Mucosa of descending colon (tissue), 3 donors: Measurements from ENCODE around the gene KANK2. TPM values are rescaled to one million over a fixed set of nuclear protein-coding genes. Genes with fewer than 3 reads are reported as not detected.
A peak's percentile ranks its signal among the peaks of the same experiment; 100 is the strongest.

Experiments
- ATAC-seq: fragments of 200-7000 bp; cut with Tn5 transposase; one replicate; pipeline ENCODE4 v1.9.1; 2020; ENCODE audit warnings: mild to moderate bottlenecking, moderate library complexity
- DNase-seq, 3 donors: peaks; one replicate each; pipeline ENCODE4 v3.0.0-alpha.2; 2020
- H3K36me3 ChIP-seq: fragments of 200-600 bp; one replicate; pipeline ENCODE4 v1.8.0; 2021; ENCODE audit warnings: low read depth, mild to moderate bottlenecking
- H3K4me1 ChIP-seq: fragments of 200-600 bp; one replicate; pipeline ENCODE4 v1.8.0; 2021; ENCODE audit warnings: low read depth, mild to moderate bottlenecking
- H3K4me3 ChIP-seq: fragments of 200-600 bp; one replicate; pipeline ENCODE4 v1.8.0; 2021; ENCODE audit warnings: mild to moderate bottlenecking
- H3K9me3 ChIP-seq: fragments of 200-600 bp; one replicate; pipeline ENCODE4 v1.8.0; 2021; ENCODE audit warnings: mild to moderate bottlenecking
- intact Hi-C, 2 donors: fragments of 100-400 bp; cut with DNase I in 1 of 2; cut with micrococcal nuclease in 1 of 2; formaldehyde crosslinking; loops; one replicate each; pipeline versions ENCODE4 v1.11.0 to v1.11.1; 2022; cut with DNase I, micrococcal nuclease
- total RNA-seq, 3 donors: library from RNA; stranded (reverse); fragmentation: NEBNext Ultra II Directional in 2 of 3; extraction: Animal tissue kit (Norgen Biotek cat#: 25700) in 2 of 3; gene quantifications; one replicate each; pipeline versions ENCODE4 v1.2.1 to v1.2.4, GENCODE V29; 2021 to 2023
- TF ChIP-seq, protein P1 (sequence below): fragments of 200-600 bp; IDR thresholded peaks from one replicate; pipeline ENCODE4 v1.8.0; 2022; ENCODE audit warnings: antibody characterized with exemption, mild to moderate bottlenecking
- donor health status: DM: no; HTN: no; CAD: no; lungs with moderate emphysema.
- donor health status: DM: no; HTN: no; CAD: no.
- donor health status: DM: no; HTN: yes; CAD: no.

KANK2 gene
- total RNA-seq, 3 donors from 2014 or later = 28.0 to 562 (median 77.5) TPM

DNA sequence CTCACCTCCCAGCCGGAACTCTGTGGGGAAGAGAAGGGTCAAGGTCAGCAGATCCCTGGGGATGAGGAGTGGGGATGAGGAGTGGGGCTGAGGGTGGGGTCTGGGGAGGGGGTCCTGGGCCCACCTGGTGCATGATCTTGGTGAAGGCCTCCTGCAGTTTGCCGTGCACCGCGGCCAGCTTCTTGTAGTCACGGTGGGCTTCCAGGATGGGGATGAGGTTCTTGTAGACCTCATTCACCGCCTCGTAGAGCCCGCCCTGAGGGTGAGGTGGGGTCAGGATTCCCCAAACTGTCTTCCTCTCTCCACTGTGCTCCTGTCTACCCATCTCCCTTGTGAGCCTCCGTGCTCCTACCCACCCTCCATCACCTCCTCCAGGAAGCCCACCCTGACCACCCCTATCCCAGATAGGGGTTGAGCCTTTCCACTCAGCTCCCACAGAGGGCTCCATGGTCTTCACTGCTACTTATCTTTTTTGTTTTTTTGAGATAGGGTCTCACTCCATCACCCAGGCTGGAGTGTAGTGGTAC, 6.8 kb upstream of the KANK2 start:
- no peak for DNase-seq
- ATAC-seq = no peak
- TF ChIP-seq, protein P1, sequence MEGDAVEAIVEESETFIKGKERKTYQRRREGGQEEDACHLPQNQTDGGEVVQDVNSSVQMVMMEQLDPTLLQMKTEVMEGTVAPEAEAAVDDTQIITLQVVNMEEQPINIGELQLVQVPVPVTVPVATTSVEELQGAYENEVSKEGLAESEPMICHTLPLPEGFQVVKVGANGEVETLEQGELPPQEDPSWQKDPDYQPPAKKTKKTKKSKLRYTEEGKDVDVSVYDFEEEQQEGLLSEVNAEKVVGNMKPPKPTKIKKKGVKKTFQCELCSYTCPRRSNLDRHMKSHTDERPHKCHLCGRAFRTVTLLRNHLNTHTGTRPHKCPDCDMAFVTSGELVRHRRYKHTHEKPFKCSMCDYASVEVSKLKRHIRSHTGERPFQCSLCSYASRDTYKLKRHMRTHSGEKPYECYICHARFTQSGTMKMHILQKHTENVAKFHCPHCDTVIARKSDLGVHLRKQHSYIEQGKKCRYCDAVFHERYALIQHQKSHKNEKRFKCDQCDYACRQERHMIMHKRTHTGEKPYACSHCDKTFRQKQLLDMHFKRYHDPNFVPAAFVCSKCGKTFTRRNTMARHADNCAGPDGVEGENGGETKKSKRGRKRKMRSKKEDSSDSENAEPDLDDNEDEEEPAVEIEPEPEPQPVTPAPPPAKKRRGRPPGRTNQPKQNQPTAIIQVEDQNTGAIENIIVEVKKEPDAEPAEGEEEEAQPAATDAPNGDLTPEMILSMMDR = no peak
- Histone ChIP-seq H3K9me3 (no peaks in the 10 kb centered on the region), H3K36me3 (no peaks in the 10 kb centered on the region), H3K4me1 (no peaks in the 10 kb centered on the region), H3K4me3 (no peak overlapping the region)
- intact Hi-C loops = loop anchor here (2.0 to 5.0 kb wide), 2 partner anchors 67 kb away; no protein-coding TSS in a partner anchor

DNA sequence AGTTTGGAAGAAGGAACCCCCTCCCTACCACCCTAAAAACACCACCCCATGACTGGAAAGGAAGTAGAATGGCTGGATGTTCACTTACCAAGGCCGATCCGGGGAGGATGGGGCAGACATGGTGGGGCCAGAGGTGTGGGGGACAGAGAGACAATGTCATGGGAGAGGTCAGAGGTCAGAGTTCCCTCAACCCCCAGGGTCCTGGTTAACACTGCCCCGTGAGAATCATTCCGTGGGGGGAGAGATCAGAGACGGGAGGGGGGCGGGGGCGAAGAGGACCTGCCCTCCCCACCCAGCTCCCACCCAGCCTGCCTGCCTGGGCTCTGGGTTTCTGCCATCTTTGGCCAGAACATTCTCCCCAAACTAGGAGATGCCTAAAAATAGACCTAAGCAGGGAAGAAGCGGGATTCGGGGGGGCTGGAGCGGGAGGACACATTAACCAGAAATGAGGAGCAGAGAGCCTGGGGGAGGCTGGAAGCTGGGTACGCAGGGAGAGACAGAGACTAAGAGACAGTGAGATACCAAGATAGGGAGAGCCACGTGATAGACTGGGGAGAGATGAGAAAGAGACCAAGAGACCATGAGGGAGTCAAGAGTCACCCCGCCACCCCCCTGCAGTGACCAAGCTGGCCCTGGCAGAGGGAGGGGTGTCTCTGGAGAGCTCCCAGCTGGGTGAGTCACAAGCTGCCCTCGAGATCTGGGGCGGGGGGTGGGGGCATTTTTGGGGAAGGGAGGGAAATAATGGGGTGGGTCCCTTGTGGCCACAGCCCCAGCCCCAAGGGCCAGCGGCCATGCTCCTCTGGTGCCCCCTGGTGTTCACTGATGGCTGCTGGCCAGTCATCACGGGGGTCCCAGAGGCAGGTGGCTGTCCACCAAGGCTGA, 6.1 kb upstream of the KANK2 start:
- ATAC-seq (peak; percentile 58), DNase-seq (peak; percentile 70 to 74 (median 71))
- intact Hi-C loops = loop anchor here (2.0 to 5.0 kb wide), 2 partner anchors 66 to 67 kb away; no protein-coding TSS in a partner anchor
- Histone ChIP-seq H3K36me3 (no peaks in the 10 kb centered on the region), H3K4me1 (peaks cover under 1% of the 10 kb centered on the region), H3K4me3 (no peak overlapping the region), H3K9me3 (no peaks in the 10 kb centered on the region)
- TF ChIP-seq, protein P1 = peak; percentile 58

DNA sequence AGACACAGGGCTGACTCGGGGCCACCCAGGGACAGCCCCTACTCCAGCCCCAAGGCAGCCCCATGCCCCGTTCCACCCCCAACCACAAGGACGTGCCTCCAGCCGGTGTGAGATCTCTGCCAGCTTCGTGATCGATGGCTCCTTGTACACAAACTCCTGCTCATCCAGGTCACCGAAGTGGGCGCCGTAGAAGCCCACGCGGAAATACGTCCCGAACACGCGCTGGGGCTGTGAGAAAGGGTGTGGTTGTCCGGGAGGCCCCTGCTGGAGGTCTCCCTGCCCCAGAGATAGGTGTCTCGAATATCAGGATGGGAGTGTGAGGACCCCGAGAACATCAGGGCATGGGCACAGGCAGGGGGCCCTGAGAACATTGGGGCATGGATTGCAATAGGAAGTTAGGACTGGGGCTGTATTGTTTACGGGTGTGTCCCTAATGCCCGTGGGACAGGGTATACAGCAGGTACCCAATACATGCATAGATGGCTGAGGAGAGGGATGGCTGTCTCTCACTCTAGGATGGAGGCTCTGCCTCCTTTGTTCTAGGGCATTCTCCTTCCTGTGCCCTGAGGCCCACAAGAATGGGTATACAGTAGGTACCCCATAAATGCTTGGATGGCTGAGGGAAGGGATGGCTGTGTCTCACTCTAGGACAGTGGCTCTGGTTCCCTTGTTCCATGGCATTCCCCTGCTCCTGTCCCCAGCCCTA, 5.3 kb upstream of the KANK2 start:
- no peak for ATAC-seq

DNA sequence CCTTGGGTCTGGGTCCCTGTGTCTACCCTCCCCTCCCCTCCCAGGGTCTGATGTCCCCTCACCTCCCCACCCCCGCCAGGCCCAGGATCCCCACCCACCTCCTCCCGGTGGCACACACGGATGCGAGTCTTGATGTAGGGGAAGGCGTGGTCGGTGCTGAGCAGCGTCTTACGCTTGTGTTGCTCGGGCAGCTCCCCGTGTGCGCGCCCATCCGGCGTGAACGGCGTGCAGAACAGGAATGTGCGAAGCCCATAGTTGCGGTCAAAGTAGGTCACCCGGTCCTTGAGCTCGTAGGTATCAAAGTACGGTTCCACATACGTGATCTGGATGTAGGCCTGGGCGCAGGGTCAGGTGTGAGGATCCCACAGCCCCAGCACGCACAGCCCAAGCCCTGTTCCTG, 4.4 kb upstream of the KANK2 start:
- intact Hi-C loops = loop anchor here in 1 of 2 donors (5.0 kb wide), 1 partner anchor 64 kb away; no protein-coding TSS in a partner anchor
- TF ChIP-seq, protein P1 = no peak
- H3K4me1 ChIP-seq = peaks cover 7% of the 10 kb centered on the region
- DNase-seq (no peak), ATAC-seq (no peak)
- no peaks in the 10 kb centered on the region for H3K9me3 ChIP-seq
- no peak overlapping the region for H3K4me3 ChIP-seq
- H3K36me3 ChIP-seq = no peaks in the 10 kb centered on the region

More for the DNA sequence above, 5.3 kb upstream of the KANK2 start:
- Histone ChIP-seq H3K9me3 (no peaks in the 10 kb centered on the region), H3K4me1 (peaks cover 7% of the 10 kb centered on the region), H3K4me3 (no peak overlapping the region), H3K36me3 (no peaks in the 10 kb centered on the region)
- TF ChIP-seq, protein P1 = no peak
- no peak for DNase-seq
- intact Hi-C loops = loop anchor here in 1 of 2 donors (5.0 kb wide), 1 partner anchor 65 kb away; no protein-coding TSS in a partner anchor

DNA sequence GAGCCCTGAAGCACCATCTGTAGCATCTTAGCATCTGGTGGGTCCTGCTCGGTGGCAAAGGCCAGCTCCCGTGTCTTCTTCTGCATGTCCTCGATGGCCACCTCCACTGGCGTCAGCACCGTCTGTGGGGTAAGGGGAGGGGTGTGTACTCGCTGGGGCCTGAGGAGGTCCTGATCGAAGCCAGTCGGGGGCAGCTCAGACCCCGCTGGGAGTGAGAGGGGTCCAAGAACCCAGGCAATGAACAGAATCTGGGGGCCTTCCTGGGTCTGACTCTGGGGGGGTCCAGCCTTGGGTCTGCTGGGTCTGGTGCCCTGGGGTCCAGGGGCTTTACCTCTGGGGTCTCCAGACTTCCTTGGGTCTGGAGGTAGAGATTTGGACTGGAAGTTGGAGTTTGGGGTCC, 3.6 kb upstream of the KANK2 start:
- peaks cover 11% of the 10 kb centered on the region for H3K4me1 ChIP-seq
- TF ChIP-seq, protein P1 = no peak
- ATAC-seq (no peak), DNase-seq (no peak)
- H3K4me3 ChIP-seq = no peak overlapping the region
- H3K9me3 ChIP-seq = no peaks in the 10 kb centered on the region
- no peaks in the 10 kb centered on the region for H3K36me3 ChIP-seq
- intact Hi-C loops = loop anchor here in 1 of 2 donors (5.0 kb wide), 1 partner anchor 64 kb away; no protein-coding TSS in a partner anchor
